ENCODE measurements around the gene DBR1.
A peak's percentile ranks its signal among the peaks of the same experiment; 100 is the strongest.

Gene DBR1

DNA sequence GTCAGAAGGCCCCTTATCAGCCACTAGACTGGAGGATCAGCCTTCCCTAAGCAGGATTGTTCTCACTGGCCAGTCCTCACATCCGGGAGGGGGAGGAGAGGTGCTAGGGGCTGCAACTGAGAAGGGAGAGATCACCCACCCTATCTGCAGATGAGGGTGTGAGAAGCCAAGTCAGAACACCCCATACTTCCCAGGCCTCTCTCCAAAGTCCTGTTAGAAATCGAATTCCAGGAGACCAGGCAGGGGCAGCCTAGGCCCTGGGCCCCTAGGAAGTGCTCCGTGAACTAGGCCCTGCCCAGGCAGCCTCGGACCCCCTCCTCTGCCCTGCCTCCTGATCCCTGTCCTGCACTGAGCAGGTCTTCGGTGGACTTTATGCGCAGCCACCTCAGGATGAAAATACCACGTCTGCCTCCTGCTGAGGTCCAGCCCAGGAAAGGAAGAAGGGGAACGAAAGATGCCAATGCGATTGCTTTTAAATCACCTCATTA lies 60.2 kb downstream of the DBR1 start:
- peak overlapping the region; percentile 95 for H3K4me3 ChIP-seq (ENCODE audit: low read depth, low read length)
- TF ChIP-seq, protein P1, sequence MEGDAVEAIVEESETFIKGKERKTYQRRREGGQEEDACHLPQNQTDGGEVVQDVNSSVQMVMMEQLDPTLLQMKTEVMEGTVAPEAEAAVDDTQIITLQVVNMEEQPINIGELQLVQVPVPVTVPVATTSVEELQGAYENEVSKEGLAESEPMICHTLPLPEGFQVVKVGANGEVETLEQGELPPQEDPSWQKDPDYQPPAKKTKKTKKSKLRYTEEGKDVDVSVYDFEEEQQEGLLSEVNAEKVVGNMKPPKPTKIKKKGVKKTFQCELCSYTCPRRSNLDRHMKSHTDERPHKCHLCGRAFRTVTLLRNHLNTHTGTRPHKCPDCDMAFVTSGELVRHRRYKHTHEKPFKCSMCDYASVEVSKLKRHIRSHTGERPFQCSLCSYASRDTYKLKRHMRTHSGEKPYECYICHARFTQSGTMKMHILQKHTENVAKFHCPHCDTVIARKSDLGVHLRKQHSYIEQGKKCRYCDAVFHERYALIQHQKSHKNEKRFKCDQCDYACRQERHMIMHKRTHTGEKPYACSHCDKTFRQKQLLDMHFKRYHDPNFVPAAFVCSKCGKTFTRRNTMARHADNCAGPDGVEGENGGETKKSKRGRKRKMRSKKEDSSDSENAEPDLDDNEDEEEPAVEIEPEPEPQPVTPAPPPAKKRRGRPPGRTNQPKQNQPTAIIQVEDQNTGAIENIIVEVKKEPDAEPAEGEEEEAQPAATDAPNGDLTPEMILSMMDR (IDR thresholded peaks at IDR 0.05; ENCODE audit: insufficient read depth, low read length, missing control alignments) = no peak
- DNase-seq (ENCODE audit: low read depth, low spot score) = peak; percentile 5
- ChIA-PET CTCF (interaction anchor here (1.4 to 12.7 kb wide), 3 partner anchors 13 to 43 kb away, joined by 4 to 626 read pairs (median 7); no protein-coding TSS in a partner anchor), POLR2A (interaction anchor here (1.0 to 1.5 kb wide), 2 partner anchors 11 to 61 kb away, joined by 4 read pairs; partner anchors contain the start of gene DBR1)

DNA sequence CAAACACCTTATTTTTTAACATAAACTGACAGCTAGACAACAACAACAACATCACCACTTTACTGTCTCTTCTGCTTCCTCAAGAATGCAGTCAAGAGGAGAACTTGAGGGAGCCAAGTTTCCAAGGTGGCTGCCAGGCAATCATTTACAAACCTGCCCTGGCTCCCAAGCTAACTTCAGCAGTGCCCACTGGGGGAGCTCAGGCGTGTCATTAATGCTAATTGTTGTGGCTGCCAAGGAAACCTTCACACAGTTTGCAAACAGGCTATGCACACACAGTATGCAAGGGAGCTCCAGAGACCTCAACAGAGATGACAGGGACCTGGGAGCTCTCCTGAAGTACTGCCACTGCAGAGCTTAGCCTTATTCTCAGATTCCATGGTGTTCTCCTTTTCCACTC lies 61.4 kb downstream of the DBR1 start:
- ChIA-PET POLR2A (interaction anchor here (1.4 kb wide), 1 partner anchor 31 kb away, joined by 5 read pairs; no protein-coding TSS in a partner anchor), CTCF (interaction anchor here (0.6 to 12.7 kb wide), 4 partner anchors 12 to 42 kb away, joined by 3 to 626 read pairs (median 4); no protein-coding TSS in a partner anchor)

DNA sequence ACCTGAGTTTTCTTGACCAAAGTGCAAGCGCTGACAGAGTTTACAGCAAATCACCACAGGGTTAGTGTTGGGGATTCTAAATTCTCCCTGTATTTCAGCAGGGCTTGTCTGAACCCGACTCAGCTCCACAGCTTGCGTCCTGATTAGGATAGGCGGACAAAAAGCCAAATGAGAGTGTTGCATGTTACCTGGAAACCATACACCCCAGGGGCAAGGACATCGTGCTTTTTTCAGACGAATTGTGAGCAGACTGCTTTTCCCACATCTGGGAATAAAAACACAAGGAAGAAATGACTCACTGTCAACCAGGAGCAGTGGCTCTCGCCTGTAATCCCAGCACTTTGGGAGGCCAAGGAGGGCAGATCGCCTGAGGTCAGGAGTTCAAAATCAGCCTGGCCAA lies 62.4 kb downstream of the DBR1 start:
- CTCF ChIA-PET = interaction anchor here (2.0 to 12.7 kb wide), 2 partner anchors 23 to 41 kb away, joined by 4 to 626 read pairs; no protein-coding TSS in a partner anchor
- TF ChIP-seq, protein P1 (IDR thresholded peaks at IDR 0.05; ENCODE audit: insufficient read depth, low read length, missing control alignments) = no peak
- no peak for DNase-seq (ENCODE audit: low read depth, low spot score)
- POLR2A ChIA-PET = no interaction called here
- no peak overlapping the region for H3K4me3 ChIP-seq (ENCODE audit: low read depth, low read length)

More for the DNA sequence above, 61.4 kb downstream of the DBR1 start:
- TF ChIP-seq, protein P1 (IDR thresholded peaks at IDR 0.05; ENCODE audit: insufficient read depth, low read length, missing control alignments) = no peak
- H3K4me3 ChIP-seq (ENCODE audit: low read depth, low read length) = peak overlapping the region; percentile 9; the same call in 1 of the 2 replicates
- DNase-seq (ENCODE audit: low read depth, low spot score) = no peak

Data from AG04449 (cell line).